Right lobe of liver (tissue), 4 donors: ENCODE data around the gene MPPED1.

ENCODE experiments used
- POLR2A ChIP-seq: fragments of 450-650 bp; IDR thresholded peaks from one replicate; pipeline ENCODE4 v1.6.1; 2017; ENCODE audit warnings: antibody characterized with exemption, mild to moderate bottlenecking
- TF ChIP-seq, protein P1 (sequence below), 4 donors: fragments of 200-600 bp in 3 of 4; fragments of 450-650 bp in 1 of 4; IDR thresholded peaks; one replicate each; pipeline versions ENCODE4 v1.5.1 to v1.8.0; 2016 to 2022; ENCODE audit warnings: antibody characterized with exemption in 4 of 4, mild to moderate bottlenecking in 2 of 4
- donor health status: DM: no; HTN: no; CAD: no.
- donor health status: DM: no; HTN: no; CAD: no.
- donor health status: DM: no; HTN: yes; CAD: no.

DNA sequence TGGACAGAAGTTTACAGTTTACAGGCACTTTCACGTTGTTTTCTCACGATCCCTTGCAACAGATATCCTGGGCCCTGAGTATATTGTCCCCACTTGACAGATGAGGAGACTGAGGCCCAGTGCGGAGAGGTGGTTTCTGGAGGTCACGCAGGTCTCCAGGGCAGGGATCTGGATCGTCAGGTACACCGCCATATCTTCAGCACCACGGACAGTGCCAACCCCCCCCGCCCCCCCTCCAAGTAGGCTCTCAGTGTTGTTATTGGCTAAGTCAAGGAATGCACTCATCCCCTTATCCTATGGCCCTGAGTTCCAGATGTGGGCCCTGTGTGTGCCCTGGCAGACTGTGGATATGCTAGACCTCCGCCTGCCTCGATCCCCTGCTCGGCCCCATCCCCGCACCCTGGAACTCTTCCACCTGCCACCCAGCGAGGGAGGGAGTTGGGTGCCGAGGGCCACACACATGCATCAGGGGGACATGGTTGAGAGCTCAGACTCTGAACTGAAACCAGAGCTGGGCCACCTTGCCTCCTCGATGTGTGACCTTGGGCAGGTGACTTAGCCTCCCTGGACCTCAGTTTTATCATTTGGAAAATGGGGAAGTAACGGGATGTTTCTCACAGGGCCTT is 37.5 kb downstream of the MPPED1 start:
- TF ChIP-seq, protein P1, sequence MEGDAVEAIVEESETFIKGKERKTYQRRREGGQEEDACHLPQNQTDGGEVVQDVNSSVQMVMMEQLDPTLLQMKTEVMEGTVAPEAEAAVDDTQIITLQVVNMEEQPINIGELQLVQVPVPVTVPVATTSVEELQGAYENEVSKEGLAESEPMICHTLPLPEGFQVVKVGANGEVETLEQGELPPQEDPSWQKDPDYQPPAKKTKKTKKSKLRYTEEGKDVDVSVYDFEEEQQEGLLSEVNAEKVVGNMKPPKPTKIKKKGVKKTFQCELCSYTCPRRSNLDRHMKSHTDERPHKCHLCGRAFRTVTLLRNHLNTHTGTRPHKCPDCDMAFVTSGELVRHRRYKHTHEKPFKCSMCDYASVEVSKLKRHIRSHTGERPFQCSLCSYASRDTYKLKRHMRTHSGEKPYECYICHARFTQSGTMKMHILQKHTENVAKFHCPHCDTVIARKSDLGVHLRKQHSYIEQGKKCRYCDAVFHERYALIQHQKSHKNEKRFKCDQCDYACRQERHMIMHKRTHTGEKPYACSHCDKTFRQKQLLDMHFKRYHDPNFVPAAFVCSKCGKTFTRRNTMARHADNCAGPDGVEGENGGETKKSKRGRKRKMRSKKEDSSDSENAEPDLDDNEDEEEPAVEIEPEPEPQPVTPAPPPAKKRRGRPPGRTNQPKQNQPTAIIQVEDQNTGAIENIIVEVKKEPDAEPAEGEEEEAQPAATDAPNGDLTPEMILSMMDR (IDR thresholded peaks at IDR 0.05), result no peak
- TF ChIP-seq POLR2A, result no peak
